ENCODE results near the gene ITGA7. TPM values are rescaled to one million over a fixed set of nuclear protein-coding genes. Genes with fewer than 3 reads are reported as not detected.

Gene ITGA7
- total RNA-seq, 2 donors from 2014 or later: 0.70 to 1.4 TPM

DNA sequence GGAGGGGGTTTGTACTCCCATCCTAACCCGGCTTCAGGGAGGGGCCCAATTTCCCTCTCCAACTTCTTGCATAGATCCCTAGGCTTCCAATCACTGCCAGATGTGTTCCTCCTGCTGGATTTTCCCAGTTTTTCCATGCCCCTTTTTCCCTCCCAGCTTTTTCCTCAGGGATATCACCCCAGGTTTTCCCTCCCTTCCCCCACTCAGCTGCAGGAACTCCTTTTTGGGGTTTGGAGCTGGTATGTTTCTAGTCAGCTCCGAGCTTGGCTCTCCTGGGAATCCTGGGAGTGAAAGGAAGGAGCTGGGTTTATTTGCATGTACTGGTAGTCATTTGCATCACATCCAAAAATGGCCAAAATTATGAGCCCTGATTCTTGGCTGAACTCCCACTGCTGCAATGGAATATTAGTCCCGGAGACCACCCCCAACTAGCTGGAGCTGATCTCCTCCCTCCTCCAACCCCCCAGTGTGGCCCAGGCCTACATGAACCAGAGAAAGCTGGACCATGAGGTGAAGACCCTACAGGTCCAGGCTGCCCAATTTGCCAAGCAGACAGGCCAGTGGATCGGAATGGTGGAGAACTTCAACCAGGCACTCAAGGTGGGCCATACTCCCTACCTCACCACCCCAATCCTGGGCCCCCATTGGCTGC, 11.0 kb upstream of the ITGA7 start:
- Mint-ChIP-seq H3K4me1 (peaks cover 20% of the 10 kb centered on the region), H3K27ac (peak overlapping the region; percentile 51), H3K36me3 (ENCODE audit: low read depth) (no peaks in the 10 kb centered on the region), H3K4me3 (no peak overlapping the region), H3K27me3 (no peaks in the 10 kb centered on the region)
- H3K9me3 ChIP-seq (ENCODE audit: control insufficient read depth, low read length, poor library complexity, severe bottlenecking): no peaks in the 10 kb centered on the region
- ATAC-seq (no peak), DNase-seq (no peak)

DNA sequence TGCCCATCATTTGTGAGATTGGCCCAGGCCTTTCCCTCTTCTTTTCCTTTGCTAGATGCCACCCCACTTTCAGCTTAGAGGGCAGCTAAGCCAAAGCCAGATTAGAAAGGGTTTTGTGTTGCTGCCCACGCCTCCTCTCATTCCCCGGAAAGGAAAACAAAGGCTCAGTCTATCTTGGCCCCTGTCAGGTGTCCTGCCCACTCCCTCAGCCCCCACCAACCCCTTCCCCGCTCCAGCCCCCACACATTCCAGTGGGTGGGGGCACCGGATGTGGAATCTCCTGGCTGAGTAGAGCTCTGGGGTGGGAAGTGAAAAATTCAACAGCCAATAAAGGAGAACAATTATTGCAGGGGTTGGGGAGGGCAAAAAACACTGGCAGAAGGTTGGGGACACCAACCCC, 10.3 kb upstream of the ITGA7 start:
- Mint-ChIP-seq H3K4me3 (peak overlapping the region; percentile 98), H3K27ac (peak overlapping the region; percentile 51), H3K27me3 (no peaks in the 10 kb centered on the region), H3K4me1 (peaks cover 22% of the 10 kb centered on the region), H3K36me3 (ENCODE audit: low read depth) (no peaks in the 10 kb centered on the region)
- no peak for ATAC-seq
- H3K9me3 ChIP-seq (ENCODE audit: control insufficient read depth, low read length, poor library complexity, severe bottlenecking): no peaks in the 10 kb centered on the region
- DNase-seq: no peak

DNA sequence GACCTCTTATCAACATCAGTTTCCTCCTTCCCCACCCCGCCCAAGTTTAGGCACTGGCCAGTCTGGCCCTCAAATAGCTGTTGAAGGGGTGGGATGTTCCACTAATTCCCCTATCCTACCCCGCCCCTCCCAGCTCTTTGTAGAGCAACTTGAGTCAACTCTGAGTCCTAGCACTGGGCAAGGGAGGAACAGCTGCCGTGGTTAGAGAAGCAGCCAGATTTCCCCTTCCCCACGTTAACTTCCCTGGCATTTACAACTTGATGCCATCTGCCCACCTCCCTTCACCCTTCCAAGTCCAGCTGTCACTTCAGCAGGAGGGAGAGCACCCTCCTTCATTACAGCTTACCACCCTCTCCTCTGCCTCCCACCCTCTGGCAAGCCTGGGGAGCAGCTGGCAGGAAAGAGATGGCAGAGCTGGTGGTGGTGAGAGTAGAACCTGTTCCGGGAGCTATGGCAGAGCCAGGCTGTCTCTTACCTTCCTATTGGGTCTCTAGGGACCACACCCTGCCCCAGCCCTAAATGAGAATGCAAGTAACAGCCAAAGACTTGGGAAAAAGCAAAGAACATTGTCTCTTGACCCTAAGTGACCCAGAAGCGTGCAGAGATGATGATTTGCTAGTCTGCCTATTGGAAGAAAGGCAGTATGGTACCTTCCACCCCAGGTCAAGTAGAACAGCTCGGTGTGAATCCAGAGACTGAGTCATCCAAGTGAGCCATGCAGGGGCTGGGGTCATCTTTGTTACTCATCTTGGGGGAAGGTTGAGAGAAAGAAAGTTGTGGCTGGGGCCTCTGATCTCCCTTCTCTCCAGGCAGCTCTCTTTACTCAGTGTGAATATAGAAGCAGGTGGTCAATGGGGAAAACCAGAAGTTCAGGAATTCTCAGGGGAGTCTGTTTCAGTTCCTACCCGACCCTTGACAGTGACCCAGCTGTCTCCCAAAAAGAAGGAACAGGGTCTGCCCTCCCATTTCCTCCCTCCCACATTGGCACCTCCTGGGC, 9.6 kb upstream of the ITGA7 start:
- DNase-seq (no peak), ATAC-seq (no peak)
- H3K27ac Mint-ChIP-seq: peak overlapping the region; percentile 98
- peak overlapping the region; percentile 98 for H3K4me3 Mint-ChIP-seq
- H3K36me3 Mint-ChIP-seq (ENCODE audit: low read depth): no peaks in the 10 kb centered on the region
- H3K4me1 Mint-ChIP-seq: peaks cover 22% of the 10 kb centered on the region
- H3K9me3 ChIP-seq (ENCODE audit: control insufficient read depth, low read length, poor library complexity, severe bottlenecking): no peaks in the 10 kb centered on the region
- H3K27me3 Mint-ChIP-seq: no peaks in the 10 kb centered on the region

DNA sequence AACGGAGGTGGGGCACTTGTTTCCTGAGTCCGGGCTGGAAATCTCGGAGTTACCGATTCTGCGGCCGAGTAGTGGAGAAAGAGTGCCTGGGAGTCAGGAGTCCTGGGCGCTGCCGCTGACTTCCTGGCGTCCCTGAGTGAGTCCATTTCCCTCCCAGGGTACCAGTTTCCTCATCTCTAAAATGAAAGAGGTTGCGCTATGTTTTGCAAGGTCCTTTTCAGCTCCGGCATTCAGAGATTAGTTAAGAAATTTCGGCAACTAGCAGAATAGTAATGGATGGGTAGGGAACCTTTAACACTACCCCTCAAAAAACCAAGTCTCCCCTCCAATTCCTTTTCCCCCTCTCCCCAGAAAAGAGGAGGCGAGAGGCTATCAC, 8.9 kb upstream of the ITGA7 start:
- Mint-ChIP-seq H3K36me3 (ENCODE audit: low read depth) (no peaks in the 10 kb centered on the region), H3K4me1 (peaks cover 24% of the 10 kb centered on the region), H3K4me3 (peak overlapping the region; percentile 98), H3K27me3 (no peaks in the 10 kb centered on the region), H3K27ac (peak overlapping the region; percentile 98)
- H3K9me3 ChIP-seq (ENCODE audit: control insufficient read depth, low read length, poor library complexity, severe bottlenecking): no peaks in the 10 kb centered on the region
- ATAC-seq (no peak), DNase-seq (no peak)

DNA sequence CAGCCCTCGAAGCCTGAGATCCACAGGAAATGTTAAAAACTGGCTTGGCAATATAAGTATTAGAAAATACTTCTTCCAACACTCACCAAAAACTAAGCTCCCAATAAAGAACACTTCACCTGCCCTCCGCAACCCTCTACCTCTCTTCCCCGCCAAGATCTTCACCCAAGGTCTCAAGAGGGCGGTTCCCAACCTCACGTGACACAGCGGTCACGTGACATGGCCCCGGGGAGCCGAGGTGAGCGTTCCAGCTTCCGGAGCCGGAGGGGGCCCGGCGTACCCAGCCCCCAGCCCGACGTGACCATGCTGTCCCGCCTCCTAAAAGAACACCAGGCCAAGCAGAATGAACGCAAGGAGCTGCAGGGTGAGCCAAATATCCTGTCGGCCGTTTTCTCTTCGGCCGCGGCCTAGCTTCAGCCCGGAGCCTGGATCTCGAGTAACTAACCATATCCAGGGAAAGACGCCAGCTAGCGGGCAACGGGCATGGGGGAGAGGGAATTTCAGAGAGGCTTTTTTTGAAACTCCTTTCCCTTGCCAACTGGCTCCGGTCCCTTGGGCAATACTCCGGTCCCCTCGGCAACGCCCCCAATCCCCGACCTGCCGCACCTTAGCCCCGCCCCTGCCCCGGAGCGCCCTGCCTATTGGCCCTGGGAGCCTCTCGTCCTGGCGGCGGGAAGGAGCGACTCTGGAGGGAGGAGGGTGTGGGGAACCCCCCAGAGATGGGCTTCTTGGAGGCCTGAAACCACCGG, 8.3 kb upstream of the ITGA7 start, which contains the start of gene BLOC1S1:
Gene BLOC1S1, plus strand, starts transcription at position 214 of the 749 bp plus-strand sequence. Its CDS starts 6 bp downstream, at position 220.
- peak within 1 kb of the TSS; percentile 98 for H3K4me3 Mint-ChIP-seq

DNA sequence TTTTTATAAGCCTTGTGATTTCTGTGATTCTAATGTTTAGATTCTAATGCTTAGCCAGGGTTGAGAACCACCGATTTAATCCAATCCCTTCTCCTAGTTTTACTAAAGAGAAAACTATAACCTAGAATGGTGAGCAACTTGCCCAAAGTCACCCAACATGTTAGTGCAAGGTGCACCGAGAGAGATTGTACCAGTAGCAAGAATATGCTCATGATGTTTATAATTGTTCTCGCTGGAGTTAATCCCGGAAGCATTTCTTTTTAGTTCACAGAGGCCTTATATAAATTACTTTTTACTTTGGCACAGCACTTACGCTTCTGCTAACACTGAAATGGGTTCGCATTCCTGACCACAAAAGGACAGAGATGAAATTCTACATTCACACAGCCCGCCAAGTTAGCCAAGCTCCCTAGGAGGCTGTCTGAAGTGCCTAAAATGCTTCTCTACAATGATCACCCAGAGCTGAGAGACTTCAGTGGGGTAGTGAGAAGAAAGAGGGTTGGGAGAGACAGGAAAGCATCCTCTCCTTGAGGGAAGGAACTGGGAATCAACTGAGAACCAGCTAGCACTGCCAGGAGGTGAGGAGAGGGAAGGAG, 7.6 kb upstream of the ITGA7 start:
- no peaks in the 10 kb centered on the region for H3K9me3 ChIP-seq (ENCODE audit: control insufficient read depth, low read length, poor library complexity, severe bottlenecking)
- Mint-ChIP-seq H3K4me3 (peak overlapping the region; percentile 98), H3K4me1 (peaks cover 24% of the 10 kb centered on the region), H3K27me3 (no peaks in the 10 kb centered on the region), H3K27ac (peak overlapping the region; percentile 98), H3K36me3 (ENCODE audit: low read depth) (no peaks in the 10 kb centered on the region)
- no peak for ATAC-seq
- no peak for DNase-seq

More for the DNA sequence above, 8.3 kb upstream of the ITGA7 start, which contains the start of gene BLOC1S1:
- no peaks in the 10 kb centered on the region for H3K9me3 ChIP-seq (ENCODE audit: control insufficient read depth, low read length, poor library complexity, severe bottlenecking)
- Mint-ChIP-seq H3K27ac (peak within 1 kb of the TSS; percentile 98), H3K4me1 (peaks cover 24% of the 10 kb centered on the region), H3K27me3 (no peaks in the 10 kb centered on the region), H3K36me3 (ENCODE audit: low read depth) (no peaks in the 10 kb centered on the region)
- ATAC-seq (peak; percentile 97), DNase-seq (peak; percentile 88 to 94 (median 92))

DNA sequence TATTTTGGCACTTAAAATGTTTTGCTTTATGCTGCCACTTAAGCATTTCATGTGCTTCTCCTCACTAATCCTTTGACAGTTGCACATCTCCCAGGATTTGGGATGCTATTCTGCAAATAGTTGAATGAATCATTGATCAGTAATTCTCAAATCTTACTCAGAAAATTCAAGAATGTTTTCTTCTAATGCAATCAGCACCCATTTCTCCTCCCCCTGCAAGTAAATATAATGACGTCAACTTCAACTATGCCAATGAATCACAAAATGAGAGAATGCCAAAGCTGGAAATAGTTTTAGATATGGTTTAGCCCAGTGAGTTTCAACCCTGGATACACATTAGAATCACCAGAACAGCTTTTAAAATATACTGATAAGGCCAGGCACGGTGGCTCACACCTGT, 6.0 kb upstream of the ITGA7 start:
- ATAC-seq: no peak
- H3K9me3 ChIP-seq (ENCODE audit: control insufficient read depth, low read length, poor library complexity, severe bottlenecking): no peaks in the 10 kb centered on the region
- peaks cover 31% of the 10 kb centered on the region for H3K4me1 Mint-ChIP-seq
- no peak overlapping the region for H3K4me3 Mint-ChIP-seq
- peaks cover 12% of the 10 kb centered on the region for H3K27me3 Mint-ChIP-seq
- no peak overlapping the region for H3K27ac Mint-ChIP-seq
- peaks cover 4% of the 10 kb centered on the region for H3K36me3 Mint-ChIP-seq (ENCODE audit: low read depth)
- DNase-seq: no peak

DNA sequence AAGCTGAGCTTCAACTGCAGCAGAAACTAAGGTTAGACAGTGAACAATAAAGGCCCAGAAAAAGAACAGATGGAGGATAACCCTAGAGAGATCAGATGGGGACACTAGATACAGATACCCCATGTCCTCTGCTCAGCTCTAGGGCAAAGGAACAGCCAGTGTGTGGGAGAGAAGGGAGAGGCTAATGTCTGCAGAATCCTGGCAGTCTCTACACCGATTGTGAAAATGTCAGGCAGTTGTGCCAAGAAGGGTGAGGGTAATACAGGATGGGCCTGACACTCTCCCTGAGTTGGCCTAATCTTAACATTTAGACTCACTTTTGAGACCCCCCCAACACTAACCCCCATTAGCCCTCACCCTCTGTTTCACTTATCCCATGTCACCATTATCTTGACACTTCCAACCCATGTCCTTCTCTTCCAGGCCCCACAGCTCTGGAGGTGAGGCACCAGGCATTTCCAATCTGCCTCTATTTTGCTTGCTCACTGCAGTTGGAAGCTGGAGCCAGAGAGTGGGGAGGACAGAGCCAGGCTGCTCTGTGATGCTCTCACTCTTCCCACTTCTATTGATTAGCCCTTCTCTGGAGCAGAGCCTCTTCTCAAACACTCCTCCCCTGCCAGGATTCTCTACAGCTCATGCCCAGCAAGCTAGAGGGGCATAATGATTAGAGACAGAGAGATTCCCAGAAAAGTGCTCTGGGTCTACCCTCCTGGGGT, 5.2 kb upstream of the ITGA7 start:
- no peak for ATAC-seq
- Mint-ChIP-seq H3K27ac (no peak overlapping the region), H3K36me3 (ENCODE audit: low read depth) (peaks cover 9% of the 10 kb centered on the region), H3K4me3 (no peak overlapping the region), H3K4me1 (peaks cover 34% of the 10 kb centered on the region), H3K27me3 (peaks cover 20% of the 10 kb centered on the region)
- DNase-seq: no peak
- no peaks in the 10 kb centered on the region for H3K9me3 ChIP-seq (ENCODE audit: control insufficient read depth, low read length, poor library complexity, severe bottlenecking)

DNA sequence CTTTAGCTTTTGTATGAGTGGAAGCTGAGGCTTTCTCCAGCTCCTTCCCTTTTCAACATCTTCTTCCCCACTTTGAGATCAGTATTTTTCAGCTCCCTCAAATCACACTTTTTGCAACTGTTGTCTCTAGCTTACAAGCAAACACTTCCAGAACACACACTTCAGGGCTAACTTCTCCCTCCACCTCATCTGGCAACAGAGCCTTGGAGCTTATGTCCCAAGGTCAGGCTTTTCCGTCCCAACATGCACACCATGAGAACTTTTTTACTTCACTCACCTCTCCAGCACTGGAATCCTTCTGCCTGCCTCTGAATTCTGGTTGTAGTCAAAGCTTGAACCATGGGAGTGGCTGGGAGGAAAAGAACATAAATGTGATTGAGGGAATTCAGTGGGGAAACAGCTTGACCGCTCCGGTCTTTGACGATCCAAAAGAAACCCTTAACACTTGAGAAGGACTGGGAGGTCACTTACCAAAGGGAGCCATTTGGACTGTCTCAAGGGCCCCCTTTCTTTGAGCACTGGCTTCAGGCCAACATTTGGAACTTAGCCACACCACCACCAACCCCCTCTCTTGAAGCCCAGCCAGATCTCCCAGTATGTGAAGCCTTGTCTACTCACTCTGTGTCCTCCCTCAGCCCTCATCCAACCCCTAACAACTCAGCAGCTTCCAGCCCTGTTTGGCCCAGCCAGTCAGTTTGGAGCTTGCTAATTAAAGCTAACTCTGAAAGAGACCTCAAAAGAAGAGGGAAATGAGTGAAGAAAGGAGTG, 4.3 kb upstream of the ITGA7 start:
- no peaks in the 10 kb centered on the region for H3K9me3 ChIP-seq (ENCODE audit: control insufficient read depth, low read length, poor library complexity, severe bottlenecking)
- DNase-seq: no peak
- peaks cover 32% of the 10 kb centered on the region for H3K4me1 Mint-ChIP-seq
- ATAC-seq: no peak
- peaks cover 9% of the 10 kb centered on the region for H3K36me3 Mint-ChIP-seq (ENCODE audit: low read depth)
- no peak overlapping the region for H3K27ac Mint-ChIP-seq
- peaks cover 24% of the 10 kb centered on the region for H3K27me3 Mint-ChIP-seq
- H3K4me3 Mint-ChIP-seq: no peak overlapping the region

DNA sequence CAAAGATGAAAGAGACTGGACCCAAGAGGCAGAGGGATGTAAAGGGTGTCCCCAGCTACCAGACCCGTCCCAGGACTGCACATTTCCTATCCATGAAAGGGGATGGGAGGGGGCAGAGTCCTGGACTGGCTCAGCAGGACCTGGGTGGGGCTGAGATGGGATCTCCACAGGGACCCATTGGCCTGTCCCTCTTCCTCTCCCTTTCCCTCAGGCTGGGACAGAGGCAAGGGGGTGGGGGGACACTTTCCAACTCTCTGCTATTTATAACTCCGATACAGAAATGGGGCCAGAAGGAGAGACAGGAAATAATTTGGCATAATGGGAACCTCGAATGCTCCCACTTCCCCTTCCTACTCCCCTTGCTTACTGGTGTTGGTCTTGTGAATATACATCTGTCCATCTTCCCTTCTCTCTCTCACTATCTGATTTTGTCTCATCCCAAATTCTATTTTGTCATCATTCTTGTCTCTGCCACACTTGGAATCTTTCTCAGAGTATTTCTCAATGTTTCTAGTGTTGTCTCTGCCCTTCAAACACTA, 1.1 kb upstream of the ITGA7 start:
- no peaks in the 10 kb centered on the region for H3K9me3 ChIP-seq (ENCODE audit: control insufficient read depth, low read length, poor library complexity, severe bottlenecking)
- Mint-ChIP-seq H3K4me3 (peak overlapping the region; percentile 92), H3K27me3 (peaks cover 29% of the 10 kb centered on the region), H3K27ac (peak overlapping the region; percentile 79), H3K36me3 (ENCODE audit: low read depth) (peaks cover 9% of the 10 kb centered on the region), H3K4me1 (peaks cover 27% of the 10 kb centered on the region)
- DNase-seq (no peak), ATAC-seq (no peak)

DNA sequence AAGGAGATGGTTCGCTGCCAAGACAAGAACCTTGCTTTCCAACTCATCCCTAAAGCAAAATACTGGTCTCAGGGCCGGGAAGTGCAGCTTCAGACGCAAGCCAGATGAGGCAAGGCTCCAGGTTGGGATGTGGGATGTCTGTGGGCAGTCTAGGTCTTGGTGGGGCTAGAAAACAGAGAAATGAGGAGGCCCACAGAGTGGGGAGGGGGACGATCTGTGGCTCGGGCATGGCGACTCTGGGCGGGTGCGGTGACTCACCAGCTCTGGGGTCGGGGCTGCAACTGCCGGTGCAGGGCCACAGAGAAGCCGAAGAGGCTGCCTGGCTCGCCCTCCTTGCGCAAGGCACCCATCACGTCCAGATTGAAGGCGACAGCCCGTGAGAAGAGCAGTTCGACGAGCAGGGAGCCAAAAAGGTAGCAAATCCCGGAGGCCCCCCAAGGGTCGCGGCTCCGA, 459 bp downstream of the ITGA7 start:
- peaks cover 29% of the 10 kb centered on the region for H3K27me3 Mint-ChIP-seq
- DNase-seq (no peak), ATAC-seq (no peak)
- peaks cover 25% of the 10 kb centered on the region for H3K4me1 Mint-ChIP-seq
- H3K9me3 ChIP-seq (ENCODE audit: control insufficient read depth, low read length, poor library complexity, severe bottlenecking): no peaks in the 10 kb centered on the region
- peak overlapping the region; percentile 92 for H3K4me3 Mint-ChIP-seq
- H3K36me3 Mint-ChIP-seq (ENCODE audit: low read depth): peaks cover 9% of the 10 kb centered on the region
- H3K27ac Mint-ChIP-seq: peak overlapping the region; percentile 27
